Urinary bladder (tissue), 4 donors: ENCODE results near the gene RNF31. TPM values are rescaled to one million over a fixed set of nuclear protein-coding genes. Genes with fewer than 3 reads are reported as not detected.
"Not testable (repeated sequence)": the region's sequence is repeated elsewhere in the genome, so short reads cannot be mapped to it uniquely, and the experiment has no call there.

Source experiments
- DNase-seq: peaks from one replicate; pipeline ENCODE4 v3.0.0-alpha.2; 2015; ENCODE audit errors: extremely low spot score
- H3K27ac ChIP-seq: one replicate; pipeline ENCODE4 v1.5.1; 2013; ENCODE audit warnings: low read depth, mild to moderate bottlenecking, moderate library complexity
- H3K36me3 ChIP-seq: one replicate; pipeline ENCODE4 v1.6.1; 2013; ENCODE audit warnings: mild to moderate bottlenecking, moderate library complexity; ENCODE audit not compliant: insufficient read depth
- H3K4me1 ChIP-seq: one replicate; pipeline ENCODE4 v1.6.1; 2013; ENCODE audit warnings: mild to moderate bottlenecking, moderate library complexity; ENCODE audit not compliant: insufficient read depth
- H3K4me3 ChIP-seq: one replicate; pipeline ENCODE4 v1.5.1; 2013; ENCODE audit warnings: low read depth, low read length
- WGBS: extraction: QIAGEN DNeasy Blood & Tissue Kit; methylation state at CpG from one replicate; pipeline ENCODE4 v1.1.7; 2013; 5-methylcytosine and 5-hydroxymethylcytosine counted together
- polyA plus RNA-seq: library from polyadenylated mRNA; stranded (reverse); fragments of 200-250 nt; gene quantifications from one replicate; pipeline ENCODE4 v1.2.3, GENCODE V29; 2013
- total RNA-seq: library from RNA; depleted of rRNA; stranded (reverse); fragments of >200 nt; gene quantifications from one replicate; pipeline ENCODE4 v1.2.3, GENCODE V29; 2014
- donor health status: healthy with polysubstance abuse.
- donor health status: healthy.

The RNF31 gene
- total and polyA plus RNA-seq, 2 donors: 30.8 to 45.8 TPM

DNA sequence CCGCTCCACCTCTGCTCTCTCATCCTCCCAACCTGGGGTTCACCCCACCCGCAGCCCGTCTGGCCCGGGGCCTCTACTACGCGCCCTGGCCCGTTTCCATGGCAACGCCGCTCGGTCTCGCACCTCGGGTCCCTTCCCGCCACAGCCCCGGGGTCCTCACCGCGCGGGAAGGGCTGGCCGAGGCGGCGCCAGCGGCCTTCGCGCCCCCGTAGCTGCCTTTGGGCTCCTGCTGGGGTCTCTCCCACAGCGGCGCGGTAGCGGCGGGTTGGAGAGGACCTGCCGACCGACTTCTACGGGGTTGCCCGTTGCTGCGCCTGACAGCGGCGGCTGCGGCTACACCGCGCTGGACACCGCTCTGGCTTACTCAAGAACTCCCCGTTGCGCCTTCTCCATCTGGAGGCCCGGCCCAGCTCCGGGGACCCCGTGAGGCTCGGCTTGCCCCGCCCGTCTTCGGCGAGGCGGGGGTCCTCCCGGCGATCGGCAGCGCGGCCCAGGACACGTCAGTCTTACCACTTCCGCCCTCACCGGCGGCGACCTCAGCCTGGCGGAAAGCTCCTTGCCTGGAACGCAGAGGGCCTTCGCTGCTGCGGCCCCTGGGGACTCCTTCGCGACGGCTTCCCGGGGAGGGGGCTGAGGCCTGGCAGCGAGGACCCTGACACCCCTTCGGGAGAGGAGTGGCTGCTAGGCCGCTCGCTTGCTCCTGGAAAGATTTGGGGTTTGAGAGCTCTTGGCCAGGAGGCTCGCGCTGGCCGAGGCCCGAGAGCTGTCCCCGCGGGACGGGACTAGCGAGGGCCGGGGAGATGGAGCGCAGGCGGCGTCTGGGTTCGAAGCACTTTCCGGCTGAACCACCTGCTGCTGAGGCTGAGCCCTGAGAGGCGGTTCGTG lies 48.1 kb downstream of the RNF31 start, which contains the start of gene TM9SF1:
Gene TM9SF1 (minus strand): TSS at position 256 of the 885 bp plus-strand sequence. CDS start 422 bp downstream, outside the sequence.
- peak within 1 kb of the TSS; percentile 94 for H3K27ac ChIP-seq
- peak; percentile 57 for DNase-seq
- H3K4me3 ChIP-seq: peak within 1 kb of the TSS; percentile 67
- peaks cover 1% of the 10 kb centered on the region for H3K4me1 ChIP-seq
- under 1% methylated on average over 89 of the region's 89 CpGs for WGBS
- H3K36me3 ChIP-seq: no peaks in the 10 kb centered on the region

DNA sequence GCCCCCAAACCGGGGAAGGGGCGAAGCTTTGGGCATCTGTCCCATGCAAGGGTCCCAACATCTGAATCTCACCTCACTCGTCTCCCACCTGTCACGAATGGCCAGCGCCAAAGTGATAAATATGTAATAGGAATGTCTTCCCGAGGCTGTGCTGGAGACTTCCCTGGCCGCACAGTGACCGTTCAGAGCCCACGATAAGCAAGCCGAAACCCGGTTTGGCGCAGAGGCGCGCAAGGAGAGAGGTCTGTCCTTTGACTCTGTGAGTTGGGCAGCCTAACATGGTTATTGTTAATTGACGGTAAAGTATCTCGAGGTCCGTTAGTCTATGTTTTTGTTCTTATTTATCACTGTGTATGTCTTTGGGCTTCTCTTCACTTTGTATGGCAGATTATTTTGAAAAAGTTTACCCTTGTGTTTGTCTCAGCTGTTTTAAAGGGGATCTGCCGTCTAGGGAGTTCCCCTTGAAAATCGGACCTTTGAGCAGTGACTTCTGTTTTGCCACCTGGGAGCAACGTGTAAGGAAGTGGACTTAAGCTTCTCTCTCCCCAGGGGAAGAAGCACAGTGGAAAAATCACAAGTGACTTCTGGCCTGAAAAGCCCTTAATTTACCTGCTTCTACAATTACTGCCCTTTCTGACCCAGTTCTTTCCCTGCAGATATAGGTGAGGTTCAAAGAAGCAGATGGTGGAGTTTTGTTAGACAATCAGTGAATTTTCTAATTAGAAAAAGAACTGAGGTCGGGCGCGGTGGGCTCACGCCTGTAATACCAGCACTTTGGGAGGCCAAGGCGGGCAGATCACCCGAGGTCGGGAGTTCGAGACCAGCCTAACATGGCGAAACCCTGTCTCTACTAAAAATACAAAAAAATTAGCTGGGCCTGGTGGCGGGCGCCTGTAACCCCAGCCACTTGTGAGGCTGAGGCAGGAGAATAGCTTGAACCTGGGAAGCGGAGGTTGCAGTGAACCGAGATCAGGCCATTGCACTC lies 49.1 kb downstream of the RNF31 start:
- peak overlapping the region; percentile 67 for H3K4me3 ChIP-seq
- peaks cover 1% of the 10 kb centered on the region for H3K4me1 ChIP-seq
- 36% methylated on average over 33 of the region's 33 CpGs for WGBS
- DNase-seq: no peak
- H3K36me3 ChIP-seq: peaks cover under 1% of the 10 kb centered on the region
- H3K27ac ChIP-seq: peak overlapping the region; percentile 94

DNA sequence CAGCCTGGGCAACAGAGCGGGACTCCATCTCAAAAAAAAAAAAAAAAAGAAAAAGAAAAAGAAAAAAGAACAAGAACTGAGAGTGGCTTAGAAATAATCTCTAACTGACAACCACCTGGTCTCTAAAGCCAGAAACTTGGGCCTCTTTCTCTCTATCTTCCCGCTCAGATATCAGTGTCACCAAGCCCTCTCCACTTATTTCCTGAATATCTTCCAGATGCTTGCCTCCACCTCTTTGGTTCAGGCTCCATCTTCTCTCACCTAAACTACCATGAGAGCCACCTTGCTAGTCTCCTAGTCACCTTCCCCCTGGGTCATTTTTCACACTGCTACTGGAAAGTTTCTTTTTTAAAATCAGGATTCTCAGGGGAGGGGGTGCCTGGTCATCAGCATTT lies 49.8 kb downstream of the RNF31 start:
- H3K36me3 ChIP-seq: peaks cover 2% of the 10 kb centered on the region
- H3K4me3 ChIP-seq: no peak overlapping the region
- peaks cover 1% of the 10 kb centered on the region for H3K4me1 ChIP-seq
- no peak for DNase-seq
- no peak overlapping the region for H3K27ac ChIP-seq
- whole genome bisulfite sequencing: 97% methylated on average over 2 of the region's 2 CpGs

DNA sequence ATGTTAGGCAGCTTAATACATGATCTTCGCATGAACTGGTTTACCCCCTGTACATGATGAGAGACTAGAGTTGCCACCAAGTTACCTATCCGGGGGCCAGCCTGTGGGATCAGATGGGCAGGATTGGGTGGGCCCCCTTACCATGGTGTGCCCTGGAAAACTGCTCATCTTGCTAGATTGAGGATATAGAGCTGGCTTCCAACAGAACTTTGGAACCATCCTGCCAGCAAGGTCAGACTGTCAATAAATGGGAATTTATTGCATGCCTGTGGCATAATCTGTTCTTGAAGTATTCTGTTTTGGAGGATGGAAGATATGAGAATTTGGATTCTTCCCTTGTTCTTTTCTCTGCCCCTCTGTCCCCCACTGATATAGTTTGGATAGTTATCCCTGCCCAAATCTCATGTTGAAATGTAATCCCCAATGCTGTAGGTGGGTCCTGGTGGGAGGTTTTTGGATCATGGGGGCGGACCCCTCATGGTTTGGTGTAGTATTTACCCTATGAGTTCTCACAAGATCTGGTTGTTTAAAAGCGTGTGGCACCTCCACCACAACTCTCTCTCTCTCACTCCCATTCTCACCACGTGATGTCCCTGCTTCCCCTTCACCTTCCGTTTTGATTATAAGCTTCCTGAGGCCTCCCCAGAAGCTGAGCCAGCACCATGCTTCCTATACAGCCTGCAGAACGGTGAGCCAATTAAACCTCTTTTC lies 51.7 kb downstream of the RNF31 start:
- DNase-seq: no peak
- 82% methylated on average over 7 of the region's 7 CpGs for WGBS
- no peak overlapping the region for H3K27ac ChIP-seq
- no peak overlapping the region for H3K4me3 ChIP-seq
- H3K36me3 ChIP-seq: peaks cover 2% of the 10 kb centered on the region
- peaks cover 1% of the 10 kb centered on the region for H3K4me1 ChIP-seq

DNA sequence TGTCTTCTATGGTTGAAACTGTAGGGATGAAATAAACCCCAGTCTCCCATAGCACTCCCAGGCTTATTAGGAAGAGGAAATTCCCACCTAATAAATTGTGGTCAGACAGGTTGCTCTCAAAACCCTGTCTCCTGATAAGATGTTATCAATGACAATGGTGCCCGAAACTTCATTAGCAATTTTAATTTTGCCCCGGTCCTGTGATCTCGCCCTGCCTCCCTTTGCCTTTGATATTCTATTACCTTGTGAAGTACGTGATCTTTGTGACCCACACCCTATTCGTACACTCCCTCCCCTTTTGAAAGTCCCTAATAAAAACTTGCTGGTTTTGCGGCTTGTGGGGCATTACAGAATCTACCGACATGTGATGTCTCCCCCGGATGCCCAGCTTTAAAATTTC lies 55.2 kb downstream of the RNF31 start:
- not testable (repeated sequence) for H3K4me3 ChIP-seq, H3K36me3 ChIP-seq, DNase-seq, H3K27ac ChIP-seq, H3K4me1 ChIP-seq
- WGBS: 81% methylated on average over 8 of the region's 8 CpGs

DNA sequence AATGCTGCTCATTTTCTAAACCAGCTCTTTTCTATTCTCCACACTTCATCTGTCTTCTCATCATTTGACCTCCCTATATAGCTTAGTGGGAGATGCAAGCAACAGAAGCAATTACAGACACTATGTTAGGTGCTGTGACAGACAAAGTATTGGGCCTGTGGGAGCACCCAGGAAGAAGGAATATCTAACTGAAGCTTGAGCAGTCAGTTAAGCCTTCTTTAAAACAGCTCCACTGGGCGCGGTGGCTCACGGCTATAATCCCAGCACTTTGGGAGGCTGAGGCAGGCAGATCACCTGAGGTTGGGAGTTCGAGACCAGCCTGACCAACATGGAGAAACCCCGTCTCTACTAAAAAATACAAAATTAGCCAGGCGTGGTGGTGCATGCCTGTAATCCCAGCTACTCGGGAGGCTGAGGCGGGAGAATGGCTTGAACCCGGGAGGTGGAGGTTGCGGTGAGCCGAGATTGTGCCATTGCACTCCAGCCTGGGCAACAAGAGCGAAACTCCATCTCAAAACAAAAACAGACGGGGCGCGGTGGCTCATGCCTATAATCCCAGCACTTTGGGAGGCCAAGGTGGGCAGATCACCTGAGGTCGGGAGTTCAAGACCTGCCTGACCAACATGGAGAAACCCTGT lies 56.1 kb downstream of the RNF31 start:
- not testable (repeated sequence) for H3K4me3 ChIP-seq, DNase-seq, H3K27ac ChIP-seq, H3K4me1 ChIP-seq, H3K36me3 ChIP-seq
- WGBS: 97% methylated on average over 16 of the region's 16 CpGs

DNA sequence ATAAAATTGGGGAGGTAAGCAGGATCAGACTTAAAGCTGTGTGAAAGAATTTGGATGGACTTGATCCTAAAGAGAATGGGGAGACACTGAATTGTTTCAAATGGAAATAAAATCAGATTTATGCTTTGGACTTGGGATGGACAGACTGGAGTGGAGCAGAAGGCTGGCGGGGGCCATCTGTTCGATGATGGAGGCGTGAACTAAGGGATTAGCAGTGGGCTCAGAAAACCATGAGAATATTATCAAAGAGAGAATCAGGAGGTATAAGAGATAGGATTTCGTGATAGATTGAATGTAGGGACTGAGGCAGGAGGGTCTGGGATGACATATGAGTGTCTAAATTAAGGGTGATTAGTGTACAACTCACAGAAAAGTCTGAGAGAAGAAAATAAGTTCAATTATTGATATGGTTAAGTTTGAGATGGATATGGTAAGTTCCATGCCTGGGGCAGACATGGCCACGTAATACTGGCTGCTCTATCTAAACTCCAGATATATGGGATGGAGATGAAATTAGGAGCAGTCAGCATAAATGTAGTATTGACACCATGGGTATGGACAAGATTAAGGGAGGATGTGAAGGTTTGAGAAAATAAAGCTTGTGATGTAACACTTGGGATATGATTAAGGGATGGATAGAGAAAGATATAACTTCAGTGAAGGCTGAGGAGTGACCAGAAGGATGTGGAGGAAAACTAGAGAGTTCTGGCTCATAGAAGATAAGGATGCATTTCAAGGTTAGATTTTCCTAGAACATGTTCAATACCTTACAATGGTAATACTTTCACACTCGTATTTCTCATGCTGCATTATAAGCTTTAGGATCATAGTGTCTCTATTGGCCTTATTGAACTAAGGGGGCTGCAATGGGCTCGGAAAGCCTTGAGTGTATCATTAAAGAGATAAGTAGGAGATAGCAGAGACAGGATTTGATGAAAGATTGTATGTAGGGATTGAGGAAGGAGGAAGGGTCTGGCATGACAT lies 57.2 kb downstream of the RNF31 start:
- Histone ChIP-seq H3K4me3 (no peak overlapping the region), H3K27ac (no peak overlapping the region), H3K4me1 (no peaks in the 10 kb centered on the region), H3K36me3 (peaks cover 2% of the 10 kb centered on the region)
- WGBS: 90% methylated on average over 7 of the region's 7 CpGs
- no peak for DNase-seq

DNA sequence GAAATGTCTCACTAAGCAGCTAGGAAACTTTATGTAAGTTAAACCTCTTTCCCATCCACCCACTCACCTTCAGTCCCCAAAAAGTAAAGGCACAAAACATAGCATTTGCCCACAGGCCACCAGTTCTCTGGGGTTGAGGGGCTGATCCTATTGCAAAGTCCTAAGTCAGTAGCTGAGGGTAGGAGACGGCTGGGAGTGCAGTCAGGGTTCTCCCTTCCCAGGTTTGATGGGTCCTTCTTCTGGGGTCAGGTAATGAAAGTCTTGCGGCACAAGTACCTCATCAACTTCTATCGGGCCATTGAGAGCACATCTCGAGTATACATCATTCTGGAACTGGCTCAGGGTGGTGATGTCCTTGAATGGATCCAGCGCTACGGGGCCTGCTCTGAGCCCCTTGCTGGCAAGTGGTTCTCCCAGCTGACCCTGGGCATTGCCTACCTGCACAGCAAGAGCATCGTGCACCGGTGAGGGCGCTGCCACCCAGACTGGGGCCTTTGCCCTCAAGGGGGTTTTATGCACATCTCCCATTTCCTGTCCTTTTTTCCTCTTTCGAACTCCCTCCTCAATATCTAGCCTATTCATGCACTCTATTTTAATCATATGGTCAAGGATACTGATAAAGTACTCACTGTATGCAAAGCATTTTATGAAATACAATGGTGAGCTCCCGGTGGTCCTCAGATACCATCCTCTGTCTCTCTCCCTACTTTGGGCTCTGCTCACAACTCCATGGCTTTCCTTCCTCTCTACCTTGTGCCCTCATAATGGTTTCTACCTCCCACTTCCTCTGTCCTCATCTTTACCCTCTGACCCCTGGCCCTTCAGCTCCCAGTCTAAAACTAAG lies 59.2 kb downstream of the RNF31 start:
- WGBS: 97% methylated on average over 11 of the region's 11 CpGs
- Histone ChIP-seq H3K27ac (no peak overlapping the region), H3K4me1 (no peaks in the 10 kb centered on the region), H3K4me3 (no peak overlapping the region), H3K36me3 (peaks cover under 1% of the 10 kb centered on the region)
- no peak for DNase-seq

DNA sequence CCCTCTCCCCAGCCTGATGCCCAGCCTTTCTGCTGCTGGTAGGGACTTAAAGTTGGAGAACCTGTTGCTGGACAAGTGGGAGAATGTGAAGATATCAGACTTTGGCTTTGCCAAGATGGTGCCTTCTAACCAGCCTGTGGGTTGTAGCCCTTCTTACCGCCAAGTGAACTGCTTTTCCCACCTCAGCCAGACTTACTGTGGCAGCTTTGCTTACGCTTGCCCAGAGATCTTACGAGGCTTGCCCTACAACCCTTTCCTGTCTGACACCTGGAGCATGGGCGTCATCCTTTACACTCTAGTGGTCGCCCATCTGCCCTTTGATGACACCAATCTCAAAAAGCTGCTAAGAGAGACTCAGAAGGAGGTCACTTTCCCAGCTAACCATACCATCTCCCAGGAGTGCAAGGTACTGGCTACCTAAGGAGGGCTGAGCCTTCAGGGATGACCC lies 59.8 kb downstream of the RNF31 start:
- H3K4me1 ChIP-seq: no peaks in the 10 kb centered on the region
- no peaks in the 10 kb centered on the region for H3K36me3 ChIP-seq
- WGBS: 95% methylated on average over 5 of the region's 5 CpGs
- no peak for DNase-seq
- no peak overlapping the region for H3K4me3 ChIP-seq
- H3K27ac ChIP-seq: no peak overlapping the region

DNA sequence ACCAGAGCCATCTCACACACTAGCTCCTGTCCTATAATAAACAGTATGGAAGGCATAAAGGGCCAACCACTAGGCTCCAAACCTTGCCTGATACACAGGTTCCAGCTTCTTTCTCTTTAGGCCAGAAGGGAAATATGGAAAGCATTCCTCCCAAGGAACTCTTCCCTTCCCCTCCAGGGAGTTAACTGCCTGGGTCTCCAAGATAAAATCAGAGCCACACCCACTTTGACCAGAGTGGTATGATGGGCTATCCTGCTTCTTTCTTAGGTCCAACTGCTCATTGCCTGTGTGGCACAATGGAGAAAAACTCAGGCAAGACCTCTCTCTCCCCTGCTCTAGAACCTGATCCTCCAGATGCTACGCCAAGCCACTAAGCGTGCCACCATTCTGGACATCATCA lies 60.3 kb downstream of the RNF31 start:
- Histone ChIP-seq H3K27ac (no peak overlapping the region), H3K4me3 (no peak overlapping the region), H3K36me3 (no peaks in the 10 kb centered on the region), H3K4me1 (no peaks in the 10 kb centered on the region)
- WGBS: over 99% methylated on average over 2 of the region's 2 CpGs
- DNase-seq: no peak
